ENCODE data around the gene ADAM33. TPM values are rescaled to one million over a fixed set of nuclear protein-coding genes. Genes with fewer than 3 reads are reported as not detected.

ADAM33 gene
- total and polyA plus RNA-seq, 2 of the 13 experiments (the other 11 are each of a cell fraction or from before 2014, with no cell fraction given): not detected

DNA sequence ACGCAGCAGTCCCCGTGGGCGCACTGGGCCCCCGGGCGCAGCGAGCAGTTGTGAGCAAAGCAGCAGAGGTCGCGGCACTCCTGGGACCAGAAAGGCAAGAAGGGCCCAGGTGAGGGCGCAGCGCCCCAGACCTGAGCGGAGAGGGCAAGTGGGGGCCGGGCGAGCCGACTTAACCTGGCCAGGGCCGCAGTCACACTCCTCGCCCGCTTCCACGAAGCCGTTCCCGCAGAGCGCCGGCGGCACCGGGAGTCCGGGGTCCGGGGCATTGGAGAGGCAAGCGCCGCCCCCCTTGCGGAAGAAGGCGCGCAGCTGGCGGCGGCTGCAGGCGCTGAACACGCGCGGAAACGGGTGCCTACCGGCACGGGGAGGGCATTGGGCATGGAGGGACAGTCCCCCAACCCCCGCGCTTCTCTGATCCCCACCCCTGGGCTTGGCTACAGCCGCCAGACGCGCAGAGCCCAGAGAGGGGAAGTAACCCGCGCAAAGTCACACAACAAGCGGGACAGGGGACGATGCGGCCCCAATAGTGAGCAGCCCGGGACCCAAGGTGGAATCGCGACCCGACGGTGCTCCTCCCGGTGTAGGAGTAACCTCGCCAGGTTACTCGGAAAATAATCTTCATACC, 9.2 kb downstream of the ADAM33 start (continued):
- TF ChIP-seq, protein P1, sequence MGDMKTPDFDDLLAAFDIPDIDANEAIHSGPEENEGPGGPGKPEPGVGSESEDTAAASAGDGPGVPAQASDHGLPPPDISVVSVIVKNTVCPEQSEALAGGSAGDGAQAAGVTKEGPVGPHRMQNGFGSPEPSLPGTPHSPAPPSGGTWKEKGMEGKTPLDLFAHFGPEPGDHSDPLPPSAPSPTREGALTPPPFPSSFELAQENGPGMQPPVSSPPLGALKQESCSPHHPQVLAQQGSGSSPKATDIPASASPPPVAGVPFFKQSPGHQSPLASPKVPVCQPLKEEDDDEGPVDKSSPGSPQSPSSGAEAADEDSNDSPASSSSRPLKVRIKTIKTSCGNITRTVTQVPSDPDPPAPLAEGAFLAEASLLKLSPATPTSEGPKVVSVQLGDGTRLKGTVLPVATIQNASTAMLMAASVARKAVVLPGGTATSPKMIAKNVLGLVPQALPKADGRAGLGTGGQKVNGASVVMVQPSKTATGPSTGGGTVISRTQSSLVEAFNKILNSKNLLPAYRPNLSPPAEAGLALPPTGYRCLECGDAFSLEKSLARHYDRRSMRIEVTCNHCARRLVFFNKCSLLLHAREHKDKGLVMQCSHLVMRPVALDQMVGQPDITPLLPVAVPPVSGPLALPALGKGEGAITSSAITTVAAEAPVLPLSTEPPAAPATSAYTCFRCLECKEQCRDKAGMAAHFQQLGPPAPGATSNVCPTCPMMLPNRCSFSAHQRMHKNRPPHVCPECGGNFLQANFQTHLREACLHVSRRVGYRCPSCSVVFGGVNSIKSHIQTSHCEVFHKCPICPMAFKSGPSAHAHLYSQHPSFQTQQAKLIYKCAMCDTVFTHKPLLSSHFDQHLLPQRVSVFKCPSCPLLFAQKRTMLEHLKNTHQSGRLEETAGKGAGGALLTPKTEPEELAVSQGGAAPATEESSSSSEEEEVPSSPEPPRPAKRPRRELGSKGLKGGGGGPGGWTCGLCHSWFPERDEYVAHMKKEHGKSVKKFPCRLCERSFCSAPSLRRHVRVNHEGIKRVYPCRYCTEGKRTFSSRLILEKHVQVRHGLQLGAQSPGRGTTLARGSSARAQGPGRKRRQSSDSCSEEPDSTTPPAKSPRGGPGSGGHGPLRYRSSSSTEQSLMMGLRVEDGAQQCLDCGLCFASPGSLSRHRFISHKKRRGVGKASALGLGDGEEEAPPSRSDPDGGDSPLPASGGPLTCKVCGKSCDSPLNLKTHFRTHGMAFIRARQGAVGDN (CRISPR knock-in tag; IDR thresholded peaks at IDR 0.05): peak; percentile 47
- TF ChIP-seq ZNF703 (CRISPR knock-in tag; IDR thresholded peaks at IDR 0.05; ENCODE audit: borderline replicate concordance): no peak
- TF ChIP-seq ZNF468 (CRISPR knock-in tag; IDR thresholded peaks at IDR 0.05): no peak
- no peak for TF ChIP-seq ARHGAP35 (CRISPR knock-in tag; IDR thresholded peaks at IDR 0.05; ENCODE audit: borderline replicate concordance)
- 0 out of 2 replicates have a peak, but pooled peaks have one; percentile 25 for TF ChIP-seq GLI4 (CRISPR knock-in tag; IDR thresholded peaks at IDR 0.05; ENCODE audit: borderline replicate concordance)
- no peak for TF ChIP-seq ZNF160 (CRISPR knock-in tag; IDR thresholded peaks at IDR 0.05)
- no peak for TF ChIP-seq RBM22 (optimal IDR thresholded peaks at IDR 0.05; ENCODE audit: low read length)
- no peak for TF ChIP-seq ZNF256 (CRISPR knock-in tag; conservative IDR thresholded peaks at IDR 0.05)
